K562 (cell line): ENCODE results near the gene UIMC1. TPM values are rescaled to one million over a fixed set of nuclear protein-coding genes. Genes with fewer than 3 reads are reported as not detected.

Source experiments
- ATAC-seq: fragments of 200-7000 bp; cut with Tn5 transposase; 3 replicates; pipeline ENCODE4 v1.9.1; 2020; ENCODE audit warnings: moderate library complexity
- BruUV-seq: library from RNA; stranded (reverse); fragments of 400-500 nt; replicated peaks from 2 replicates; lab custom pipeline; 2021; lab: Mats Ljungman, UMichigan
- CTCF ChIA-PET: fragments of 300-600 bp; formaldehyde crosslinking; extraction: SDS; loops from one replicate; lab custom pipeline; 2021; ENCODE audit warnings: low intra/inter-chr PET ratio; lab: Yijun Ruan, JAX
- POLR2A ChIA-PET: fragments of 300-600, 350-650 bp; sonication (Branson Sonifier 250); formaldehyde crosslinking; extraction: SDS; loops from one replicate; lab custom pipeline; 2021; ENCODE audit warnings: antibody characterized with exemption, inconsistent platforms; lab: Yijun Ruan, JAX
- DNase-seq, 4 experiments: peaks; one replicate each; pipeline versions ENCODE4 v3.0.0 to v3.0.0-alpha.2; 2011 to 2018; ENCODE audit warnings: low spot score in 3 of 4, mixed read lengths in 3 of 4; ENCODE audit errors: extremely low read depth in 1 of 4
- FAIRE-seq: peaks from 2 replicates; lab custom pipeline; 2011; peaks lifted over from hg19 to GRCh38; lab: Jason Lieb, UNC
- H2AFZ ChIP-seq: 2 replicates; pipeline ENCODE4 v1.6.0; 2011; ENCODE audit warnings: low read depth, low read length, control low read depth, inconsistent platforms
- H3K27ac ChIP-seq: fragments of 200-600 bp; 3 replicates; pipeline ENCODE4 v1.8.0; 2011; ENCODE audit warnings: low read depth, mild to moderate bottlenecking, control low read depth, inconsistent platforms, low read length, moderate library complexity, mixed read lengths; ENCODE audit errors: extremely low read depth
- H3K27me3 ChIP-seq, 2 experiments: fragments of 300-600 bp in 1 of 2; 2 replicates in 1 of 2; 3 replicates in 1 of 2; pipeline versions ENCODE4 v1.6.0 to v1.8.0; 2011; ENCODE audit warnings: inconsistent platforms in 2 of 2, low read length in 2 of 2, mild to moderate bottlenecking in 1 of 2, mixed read lengths in 1 of 2, moderate library complexity in 1 of 2; ENCODE audit not compliant: control insufficient read depth in 2 of 2, insufficient read depth in 2 of 2
- H3K36me3 ChIP-seq: fragments of 300-600 bp; 3 replicates; pipeline ENCODE4 v1.8.0; 2011; ENCODE audit warnings: mild to moderate bottlenecking, low read length, inconsistent platforms; ENCODE audit not compliant: control insufficient read depth, insufficient read depth
- H3K4me1 ChIP-seq, 2 experiments: fragments of 200-600 bp in 1 of 2; replicated peaks in 1 of 2; 2 replicates in 1 of 2; 3 replicates in 1 of 2; pipeline versions ENCODE4 v1.5.1 to v1.8.0; 2011; ENCODE audit warnings: inconsistent platforms in 2 of 2, low read length in 2 of 2, mild to moderate bottlenecking in 1 of 2, mixed read lengths in 1 of 2, moderate library complexity in 1 of 2; ENCODE audit not compliant: control insufficient read depth in 2 of 2, insufficient read depth in 2 of 2
- H3K4me2 ChIP-seq: 2 replicates; pipeline ENCODE4 v1.6.1; 2011; ENCODE audit warnings: low read length, control low read depth, inconsistent platforms, mixed read lengths; ENCODE audit not compliant: insufficient read depth
- H3K4me3 ChIP-seq: fragments of 200-600 bp; sonication (generic), shearing (Covaris generic); 2 replicates; pipeline ENCODE4 v1.5.1; 2016; ENCODE audit warnings: control low read depth, inconsistent platforms
- H3K79me2 ChIP-seq: fragments of 200-600 bp; 3 replicates; pipeline ENCODE4 v1.8.0; 2011; ENCODE audit warnings: low read length, inconsistent platforms; ENCODE audit not compliant: control insufficient read depth, insufficient read depth
- H3K9ac ChIP-seq, 2 experiments: 2 replicates each; pipeline versions ENCODE4 v1.6.0 to v1.6.1; 2011; ENCODE audit warnings: low read depth in 2 of 2, low read length in 2 of 2, control low read depth in 1 of 2, inconsistent platforms in 1 of 2, mild to moderate bottlenecking in 1 of 2, mixed read lengths in 1 of 2; ENCODE audit not compliant: insufficient read depth in 1 of 2
- H3K9me1 ChIP-seq: one replicate; pipeline ENCODE4 v1.6.0; 2011; ENCODE audit warnings: inconsistent platforms, mild to moderate bottlenecking, low read length, moderate library complexity; ENCODE audit not compliant: control insufficient read depth, insufficient read depth
- H3K9me3 ChIP-seq: replicated peaks from 2 replicates; pipeline ENCODE4 v1.5.1; 2011; ENCODE audit warnings: low read depth, low read length, inconsistent platforms; ENCODE audit not compliant: control insufficient read depth, insufficient read depth
- H4K20me1 ChIP-seq: replicated peaks from 2 replicates; pipeline ENCODE4 v1.6.1; 2011; ENCODE audit warnings: low read length, inconsistent platforms, mixed read lengths; ENCODE audit not compliant: control insufficient read depth, insufficient read depth
- HDAC8 ChIP-seq: fragments of 450-650 bp; IDR thresholded peaks from 2 replicates; pipeline ENCODE4 v1.6.1; 2016; ENCODE audit warnings: mild to moderate bottlenecking, missing genetic modification characterization, moderate library complexity, missing compliant biosample characterization
- YBX1 ChIP-seq: fragments of 450-650 bp; IDR thresholded peaks from 2 replicates; pipeline ENCODE4 v1.7.1; 2016; ENCODE audit warnings: mild to moderate bottlenecking
- ZNF699 ChIP-seq: fragments of 250-450 bp; sonication (Bioruptor Pico); IDR thresholded peaks from 2 replicates; pipeline ENCODE4 v1.8.0; 2021; ENCODE audit warnings: mild to moderate bottlenecking, moderate library complexity; ENCODE audit not compliant: insufficient replicate concordance
- ZSCAN32 ChIP-seq: fragments of 450-650 bp; formaldehyde crosslinking; IDR thresholded peaks from 2 replicates; pipeline ENCODE4 v1.4.0; 2020; ENCODE audit warnings: mild to moderate bottlenecking, moderate library complexity
- WGBS: fragments of 100-300 bp; shearing (Covaris generic); methylation state at CpG from one replicate; pipeline ENCODE4 v1.1.6; 2016; ENCODE audit warnings: low coverage, mixed read lengths; ENCODE audit not compliant: insufficient coverage; ENCODE audit errors: missing lambda C conversion rate; 5-methylcytosine and 5-hydroxymethylcytosine counted together
- in situ Hi-C: fragments of 300-500 bp; cut with MboI; formaldehyde crosslinking; loops from 4 replicates; pipeline ENCODE4 v1.15.0; 2018; ENCODE audit warnings: inconsistent platforms, mixed read lengths
- intact Hi-C: fragments of 100-400 bp; cut with micrococcal nuclease; formaldehyde crosslinking; loops from 2 replicates; pipeline ENCODE4 v1.14.2; 2022
- polyA plus RNA-seq, 8 experiments: library from polyadenylated mRNA; depleted of rRNA in 4 of 8; stranded (reverse) in 5 of 8; unstranded in 3 of 8; fragments of >200 nt; fragmentation: Nextera tagmentation in 2 of 8; fragmentation: Illumina TruSeq in 1 of 8; extraction: Ambion mirVana in 2 of 8; extraction: Trizol in 1 of 8; gene quantifications; 2 replicates each; pipeline versions ENCODE4 v1.2.1 to v1.2.3, GENCODE V29; 2011 to 2014; ENCODE audit warnings: inconsistent platforms in 1 of 8, missing spikeins in 1 of 8
- total RNA-seq, 7 experiments: library from RNA; depleted of rRNA in 6 of 7; stranded (reverse); fragments of >200 nt in 6 of 7; fragmentation: Illumina TruSeq in 2 of 7; extraction: Trizol in 2 of 7; gene quantifications; 2 replicates each; pipeline versions ENCODE4 v1.2.1 to v1.2.3, GENCODE V29; 2011 to 2021; ENCODE audit warnings: low replicate concordance in 1 of 7
- TF ChIP-seq, protein P1 (sequence below): sonication (generic); formaldehyde crosslinking; IDR thresholded peaks from 2 replicates; pipeline ENCODE4 v1.8.0; 2022; ENCODE audit warnings: mild to moderate bottlenecking, missing genetic modification reagents

UIMC1 gene
- total and polyA plus RNA-seq, 9 of the 15 experiments (the other 6 are each of a cell fraction or from before 2014, with no cell fraction given), result 14.9 to 51.7 (median 36.8) TPM

DNA sequence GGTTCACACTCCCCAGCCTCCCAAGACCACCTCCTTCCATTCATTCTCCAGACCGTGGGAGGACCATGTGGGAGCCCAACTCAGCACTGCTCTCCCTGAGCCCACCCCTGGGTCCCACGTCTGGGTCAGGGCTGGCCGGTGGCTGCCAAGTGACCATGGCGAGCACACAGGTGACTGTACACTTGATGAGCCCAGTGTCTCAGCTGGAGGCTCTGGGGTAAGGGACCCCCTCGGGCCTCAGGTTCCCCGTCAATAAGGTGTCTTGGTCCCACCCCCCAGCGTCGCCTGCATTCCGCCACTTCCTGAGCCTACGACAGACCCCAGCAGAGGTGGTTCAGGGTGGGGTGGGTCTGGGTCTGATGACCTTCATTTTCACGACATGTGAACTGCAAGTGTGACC is 146.2 kb downstream of the UIMC1 start:
- H3K27me3 ChIP-seq, result peaks cover 16 to 84% of the 10 kb centered on the region in 2 experiments; a peak in 4 of 5 replicates
- WGBS, result 1% methylated on average over 11 of the region's 11 CpGs
- no peak overlapping the region for H3K4me3 ChIP-seq
- ChIA-PET POLR2A (interaction anchor here (0.6 kb wide), 1 partner anchor 42 kb away, joined by 3 read pairs; no protein-coding TSS in a partner anchor), CTCF (no interaction called here)
- H3K27ac ChIP-seq, result no peak overlapping the region
- H3K9ac ChIP-seq, result no peak overlapping the region
- no peak overlapping the region for H2AFZ ChIP-seq
- no peaks in the 10 kb centered on the region for H3K9me1 ChIP-seq
- H3K79me2 ChIP-seq, result no peaks in the 10 kb centered on the region
- DNase-seq (no peak), FAIRE-seq (no peak), ATAC-seq (no peak)
- intact Hi-C loops (no loop called here), in situ Hi-C loops (no loop called here)
- peaks cover 23% of the 10 kb centered on the region; the same call in 1 of the 2 replicates for H4K20me1 ChIP-seq
- no peak overlapping the region for H3K4me2 ChIP-seq
- BruUV-seq, result no TSS peak
- H3K36me3 ChIP-seq, result no peaks in the 10 kb centered on the region
- H3K9me3 ChIP-seq, result no peaks in the 10 kb centered on the region
- peaks cover 0 to 36% of the 10 kb centered on the region in 2 experiments; a peak in 2 of 5 replicates for H3K4me1 ChIP-seq
- TF ChIP-seq ZSCAN32 (CRISPR knock-in tag) (no peak), HDAC8 (tag) (no peak), ZNF699 (CRISPR knock-in tag) (no peak), YBX1 (no peak)
- TF ChIP-seq, protein P1, sequence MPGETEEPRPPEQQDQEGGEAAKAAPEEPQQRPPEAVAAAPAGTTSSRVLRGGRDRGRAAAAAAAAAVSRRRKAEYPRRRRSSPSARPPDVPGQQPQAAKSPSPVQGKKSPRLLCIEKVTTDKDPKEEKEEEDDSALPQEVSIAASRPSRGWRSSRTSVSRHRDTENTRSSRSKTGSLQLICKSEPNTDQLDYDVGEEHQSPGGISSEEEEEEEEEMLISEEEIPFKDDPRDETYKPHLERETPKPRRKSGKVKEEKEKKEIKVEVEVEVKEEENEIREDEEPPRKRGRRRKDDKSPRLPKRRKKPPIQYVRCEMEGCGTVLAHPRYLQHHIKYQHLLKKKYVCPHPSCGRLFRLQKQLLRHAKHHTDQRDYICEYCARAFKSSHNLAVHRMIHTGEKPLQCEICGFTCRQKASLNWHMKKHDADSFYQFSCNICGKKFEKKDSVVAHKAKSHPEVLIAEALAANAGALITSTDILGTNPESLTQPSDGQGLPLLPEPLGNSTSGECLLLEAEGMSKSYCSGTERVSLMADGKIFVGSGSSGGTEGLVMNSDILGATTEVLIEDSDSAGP (CRISPR knock-in tag), result no peak
